Muscle of arm (tissue), 12 donors: ENCODE measurements around the gene EXOC4. TPM values are rescaled to one million over a fixed set of nuclear protein-coding genes. Genes with fewer than 3 reads are reported as not detected.

Experiments
- DNase-seq: peaks from one replicate; pipeline ENCODE4 v3.0.0-alpha.2; 2013
- polyA plus RNA-seq, 12 donors: library from polyadenylated mRNA; unstranded; fragments of 120-200 nt; gene quantifications; one replicate each; pipeline ENCODE4 v1.2.1, GENCODE V29; 2013; ENCODE audit not compliant: insufficient read length in 12 of 12

Gene EXOC4
- polyA plus RNA-seq, 12 donors = 25.2 to 79.1 (median 55.5) TPM; not detected in 1

DNA sequence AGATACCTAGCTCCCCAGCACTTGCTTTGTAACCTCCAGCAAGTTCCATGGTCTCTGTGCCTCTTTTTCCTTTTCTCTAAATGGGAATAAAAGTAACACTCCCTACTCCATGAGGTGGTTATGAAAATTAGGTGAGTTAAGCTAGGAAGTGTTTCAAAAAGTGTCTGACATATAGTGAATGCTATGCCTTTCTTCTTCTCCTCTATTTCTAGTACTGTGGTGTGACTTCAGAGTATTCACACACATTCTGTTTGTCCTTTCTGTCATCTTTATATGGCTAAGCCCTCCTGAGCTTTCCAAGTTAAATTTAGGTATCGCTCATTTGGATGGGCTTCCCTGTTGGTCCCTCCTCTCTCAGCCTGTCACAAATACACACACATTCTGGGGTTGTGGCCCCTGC is 229.7 kb downstream of the EXOC4 start:
- no peak for DNase-seq

DNA sequence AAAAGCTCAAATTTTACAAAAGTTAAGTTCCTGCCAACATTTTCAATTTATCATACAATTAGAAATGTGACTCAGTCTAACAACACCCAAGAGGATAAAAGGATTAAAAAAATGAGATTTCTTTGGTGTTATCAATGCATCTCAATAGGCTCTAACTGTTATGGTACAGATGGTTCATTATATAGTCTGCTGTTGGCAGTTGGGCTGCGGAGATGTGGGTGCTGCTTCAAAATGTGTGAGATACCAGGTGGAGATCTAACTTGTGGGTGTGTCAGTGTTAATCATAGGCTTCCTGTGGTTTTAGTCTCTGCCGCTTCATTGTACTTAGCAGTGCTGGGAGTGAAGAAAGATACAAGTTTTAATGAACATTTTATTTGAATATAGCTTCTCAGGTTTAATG is 231.2 kb downstream of the EXOC4 start:
- no peak for DNase-seq

DNA sequence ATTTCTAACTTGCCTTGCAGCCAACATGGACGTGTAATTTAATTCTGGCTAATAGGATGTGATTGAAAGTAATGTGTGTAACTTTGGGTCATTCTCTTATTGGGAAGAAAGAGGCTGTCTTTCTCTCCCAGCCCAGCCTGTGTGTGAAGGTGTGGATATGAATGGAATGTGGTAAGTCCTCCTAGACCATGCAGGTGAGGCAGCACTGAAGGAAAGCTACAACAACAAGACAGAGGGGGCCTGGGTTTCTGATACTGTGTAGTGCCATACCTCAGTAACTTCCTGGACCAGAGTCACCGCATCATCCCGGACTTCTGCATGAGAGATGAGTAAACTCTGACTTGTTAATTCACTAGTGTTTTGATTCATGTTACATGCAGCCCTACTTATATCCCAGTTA is 237.0 kb downstream of the EXOC4 start:
- no peak for DNase-seq

DNA sequence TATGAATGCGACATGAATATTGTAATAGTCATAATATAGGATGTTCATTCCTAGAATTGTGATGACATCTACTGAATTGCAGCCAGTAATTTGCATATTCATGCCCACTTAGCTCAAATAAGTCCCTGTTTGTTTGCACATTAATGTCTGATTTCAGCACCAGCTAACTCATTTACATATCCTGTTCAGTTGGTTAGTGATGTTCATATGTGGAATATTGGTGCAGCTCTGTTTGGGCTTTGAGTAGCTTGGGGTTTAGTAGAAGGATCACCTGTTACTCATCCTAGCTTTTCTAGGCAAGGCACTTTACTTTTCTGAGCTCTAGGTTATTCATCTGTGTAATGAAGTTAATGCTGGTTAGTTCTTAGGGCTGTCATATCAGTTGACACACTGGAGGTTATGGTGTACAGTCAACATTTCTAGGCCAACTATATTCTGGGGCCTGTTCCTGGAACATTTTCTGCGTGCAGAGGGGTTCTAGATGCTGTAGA is 238.4 kb downstream of the EXOC4 start:
- no peak for DNase-seq

DNA sequence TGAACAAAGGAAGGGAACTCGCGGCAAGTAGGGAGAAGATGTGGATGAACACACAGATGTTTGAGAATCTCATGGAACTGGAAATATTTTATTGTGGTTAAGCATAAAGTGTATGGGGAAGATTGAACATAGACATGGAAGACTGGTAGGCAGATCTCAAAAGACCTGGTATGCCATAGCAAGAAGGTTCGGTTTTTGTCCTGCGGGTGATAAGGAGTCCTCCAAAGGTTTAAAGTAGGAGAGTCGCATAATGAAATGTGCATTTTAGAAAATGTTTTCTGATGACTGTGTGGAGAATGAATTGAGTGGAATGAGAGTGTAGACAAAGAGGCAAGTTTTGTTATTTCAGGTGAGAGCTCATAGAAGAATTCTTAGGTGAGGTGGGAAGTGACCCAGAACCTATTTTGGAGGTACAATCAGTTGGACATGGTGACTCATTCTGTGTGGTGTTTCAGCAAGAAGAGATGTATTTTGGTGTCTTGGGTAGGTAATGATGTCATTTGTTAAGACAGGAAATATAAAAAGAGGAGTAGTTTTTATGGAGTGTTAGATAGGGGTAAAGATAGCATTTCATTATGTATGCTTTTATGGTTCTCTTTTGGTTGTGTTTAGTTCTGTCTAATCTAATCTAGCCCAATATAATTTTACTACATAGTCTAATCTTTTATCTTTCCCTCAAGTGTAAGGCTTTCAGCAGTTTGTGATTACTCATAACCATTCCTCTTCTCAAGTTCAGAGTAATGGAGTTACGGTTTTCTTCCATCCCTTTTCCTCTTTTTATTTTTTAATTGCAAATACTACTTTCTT is 239.2 kb downstream of the EXOC4 start:
- no peak for DNase-seq

DNA sequence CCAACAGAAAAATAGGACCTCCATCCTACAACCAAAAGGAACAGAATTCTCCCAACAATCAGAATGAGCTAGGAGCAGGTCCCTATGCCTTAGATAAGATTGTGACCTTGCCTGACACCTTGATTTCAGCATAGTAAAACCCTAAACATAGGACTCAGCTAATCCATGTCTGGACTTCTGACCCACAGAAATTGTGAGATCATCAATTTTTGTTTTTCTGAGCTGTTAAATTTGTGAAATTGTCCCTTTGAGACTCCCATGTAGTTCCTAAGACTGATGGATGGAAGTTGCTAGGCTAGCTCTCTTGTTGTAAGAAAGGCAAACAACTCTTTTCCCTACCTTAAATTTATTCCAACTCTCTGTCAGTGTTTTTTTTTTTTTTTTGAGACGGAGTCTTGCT is 244.2 kb downstream of the EXOC4 start:
- no peak for DNase-seq

DNA sequence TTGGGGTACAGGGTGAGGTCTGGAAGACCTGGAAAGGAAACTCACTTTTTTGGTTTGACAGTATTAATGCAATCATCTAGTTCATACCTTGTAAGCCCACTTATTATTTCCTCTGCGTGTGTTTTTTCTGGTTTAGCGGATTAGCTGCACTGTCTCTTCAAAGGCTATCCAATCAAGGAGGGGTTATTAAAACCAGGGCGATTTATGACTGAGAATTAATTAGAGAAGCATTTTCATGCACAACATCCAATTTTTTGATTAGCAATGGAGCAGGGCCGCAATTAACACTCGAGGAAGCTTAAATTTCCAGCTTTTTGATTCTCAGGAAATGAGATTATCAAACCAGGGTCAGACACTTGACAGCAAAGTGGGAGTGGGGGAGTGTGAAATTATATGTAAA is 248.9 kb downstream of the EXOC4 start:
- DNase-seq = no peak

DNA sequence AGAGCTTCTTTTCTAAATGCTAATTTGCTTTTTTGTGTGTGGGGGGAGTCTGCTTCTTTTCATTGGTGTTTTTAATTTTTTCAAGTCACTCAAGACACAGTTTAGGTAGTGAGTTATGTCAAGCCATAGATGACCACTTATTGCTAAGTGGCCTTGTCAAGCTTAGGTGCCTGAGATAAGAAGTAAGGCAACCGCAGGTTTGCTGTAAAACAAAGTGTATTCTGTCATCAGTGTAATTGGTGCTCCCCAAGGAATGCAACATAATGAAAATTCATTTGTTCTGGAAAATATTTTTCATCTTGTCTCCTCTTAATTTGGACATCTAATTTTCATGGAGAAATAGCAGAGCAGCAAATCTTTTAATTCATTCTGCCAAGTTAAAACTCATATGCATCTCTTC is 249.6 kb downstream of the EXOC4 start:
- no peak for DNase-seq

DNA sequence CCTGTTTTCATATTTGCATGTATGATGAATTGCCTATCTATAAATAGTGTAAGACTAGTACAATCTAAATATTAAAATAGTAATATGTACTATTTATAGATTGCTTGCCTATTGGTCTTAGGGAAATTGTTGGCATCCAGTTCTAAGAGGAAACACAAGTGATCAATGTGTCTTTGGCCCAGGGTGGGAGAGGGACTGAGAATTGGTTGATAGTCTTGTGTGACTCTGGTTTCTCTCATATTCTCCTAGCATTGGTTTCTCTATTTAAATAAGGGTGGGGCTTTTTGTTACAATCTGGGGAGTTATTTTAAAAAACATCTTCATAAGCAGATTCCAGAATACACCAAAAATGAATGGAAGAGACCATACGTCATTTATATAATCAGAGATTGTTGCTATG is 250.1 kb downstream of the EXOC4 start:
- no peak for DNase-seq

DNA sequence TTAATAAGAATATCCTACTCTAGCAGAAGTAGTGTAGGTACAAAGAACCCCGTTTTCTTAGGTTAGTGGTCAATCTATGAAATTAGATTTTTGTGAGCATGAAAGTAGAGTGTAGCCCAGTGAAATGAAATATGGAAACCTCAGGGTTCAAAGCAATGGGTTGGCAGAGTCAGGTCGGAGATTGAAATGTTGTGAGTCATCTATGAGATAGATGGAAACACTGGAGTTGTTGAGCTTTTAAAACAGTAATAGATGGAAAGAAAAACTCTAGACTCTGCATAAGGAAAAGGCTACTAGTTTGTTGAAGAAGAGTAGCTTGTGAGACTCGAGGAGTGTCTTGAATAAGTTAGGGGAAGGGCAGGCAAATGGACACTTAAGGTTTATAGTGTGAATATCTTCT is 251.9 kb downstream of the EXOC4 start:
- DNase-seq = no peak

DNA sequence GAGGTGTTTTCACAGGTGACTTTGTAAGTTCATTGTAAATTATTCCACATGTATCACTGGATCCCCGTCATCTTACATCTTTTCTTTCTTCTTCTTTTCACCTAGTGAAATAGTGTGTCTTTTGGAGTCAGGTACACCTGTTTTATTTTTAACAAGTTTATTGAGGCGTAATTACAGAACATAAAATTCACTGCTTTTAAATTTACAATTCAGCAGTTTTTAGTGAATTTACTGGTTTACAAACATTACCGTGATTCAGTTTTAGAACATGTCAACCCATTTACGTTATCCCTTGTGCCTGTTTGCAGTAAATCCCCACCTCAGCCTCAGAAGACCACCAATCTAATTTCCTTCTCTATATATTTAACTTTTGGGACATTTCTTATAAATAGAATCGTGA is 256.9 kb downstream of the EXOC4 start:
- no peak for DNase-seq

DNA sequence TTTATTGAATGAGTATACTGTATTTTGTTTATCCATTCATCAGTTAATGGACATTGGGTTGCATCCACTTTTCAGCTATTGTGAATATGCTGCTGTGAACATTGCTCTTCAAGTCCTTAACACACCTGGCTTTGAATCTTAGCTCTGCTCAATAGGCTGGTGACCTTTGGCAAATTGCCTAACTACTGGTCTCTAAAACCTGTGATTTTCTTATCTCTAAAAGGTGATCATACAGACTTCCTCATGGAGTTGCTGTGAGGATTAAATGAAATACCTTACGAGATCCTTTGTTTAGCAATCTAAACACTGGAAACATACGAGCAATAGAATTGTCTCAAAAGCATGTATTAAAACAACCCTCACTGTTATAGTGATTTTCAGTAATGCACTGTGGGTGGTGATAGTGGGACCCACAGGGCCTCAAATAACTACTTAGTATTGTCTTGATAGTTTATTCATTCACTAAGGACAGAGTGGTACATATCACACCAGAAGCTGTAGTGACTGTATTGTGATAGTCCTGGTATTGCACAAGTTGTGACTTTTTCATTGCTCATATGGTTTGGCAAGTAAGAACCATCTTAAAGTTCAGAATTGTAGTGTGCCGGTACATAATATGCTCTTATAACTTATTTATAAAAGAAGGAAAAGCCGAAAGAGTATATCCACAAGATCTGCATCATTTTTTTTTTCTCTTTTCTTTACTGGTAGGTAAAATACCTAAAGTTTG is 257.6 kb downstream of the EXOC4 start:
- DNase-seq = no peak

DNA sequence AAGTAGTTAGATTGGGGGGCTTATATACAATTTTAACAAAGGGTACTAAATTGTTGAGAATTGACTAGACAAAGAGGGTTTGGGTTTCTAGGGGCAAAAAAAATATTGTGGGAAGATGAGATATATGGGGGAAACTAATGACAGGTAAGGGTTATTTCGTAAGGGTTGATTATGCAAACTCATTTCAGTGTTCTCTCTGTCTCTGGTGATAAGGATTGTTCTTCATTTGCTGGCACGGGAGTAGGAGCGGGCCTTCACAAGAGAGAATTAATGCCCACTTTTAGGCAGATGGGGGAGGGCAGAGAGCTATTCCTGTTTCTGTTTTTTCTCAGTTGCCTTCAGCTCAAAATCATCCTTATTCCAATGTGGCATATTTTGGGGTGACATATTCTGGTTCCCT is 258.4 kb downstream of the EXOC4 start:
- DNase-seq = no peak

DNA sequence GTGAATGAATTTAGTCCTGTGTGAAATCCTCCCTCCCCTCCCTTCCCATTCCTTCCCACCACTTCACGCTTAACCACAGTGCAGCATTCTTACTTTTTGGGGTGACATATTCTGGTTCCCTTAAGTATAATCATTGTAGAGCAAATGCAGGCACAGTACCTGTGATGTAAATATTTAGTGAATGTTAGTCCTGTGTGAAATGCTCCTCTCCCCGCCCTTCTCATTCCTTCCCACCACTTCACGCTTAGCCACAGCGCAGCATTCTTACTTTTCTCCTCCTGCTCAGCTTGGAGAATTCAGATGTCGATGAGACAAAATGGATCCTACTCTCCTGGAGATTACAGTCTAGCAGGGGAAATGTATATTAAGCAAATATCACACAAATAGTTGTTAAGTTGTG is 258.8 kb downstream of the EXOC4 start:
- DNase-seq = no peak

DNA sequence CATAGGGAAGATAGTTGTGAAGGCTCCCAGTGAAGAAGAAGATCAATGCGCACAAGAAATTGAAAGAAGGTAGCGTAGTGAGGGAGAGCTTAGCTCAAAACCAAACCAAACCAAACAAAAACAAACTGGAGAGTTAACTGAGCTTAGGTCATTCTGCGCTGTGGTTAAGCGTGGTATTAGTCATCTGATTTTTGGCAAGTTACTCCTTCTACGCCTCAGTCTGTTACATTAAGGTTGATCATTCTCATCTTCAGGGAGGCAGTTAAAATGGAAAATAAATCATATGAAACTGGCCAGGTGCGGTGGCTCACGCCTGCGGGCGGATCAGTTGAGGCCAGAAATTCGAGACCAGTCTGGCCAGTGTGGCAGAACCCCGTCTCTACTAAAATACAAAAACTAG is 259.7 kb downstream of the EXOC4 start:
- no peak for DNase-seq

DNA sequence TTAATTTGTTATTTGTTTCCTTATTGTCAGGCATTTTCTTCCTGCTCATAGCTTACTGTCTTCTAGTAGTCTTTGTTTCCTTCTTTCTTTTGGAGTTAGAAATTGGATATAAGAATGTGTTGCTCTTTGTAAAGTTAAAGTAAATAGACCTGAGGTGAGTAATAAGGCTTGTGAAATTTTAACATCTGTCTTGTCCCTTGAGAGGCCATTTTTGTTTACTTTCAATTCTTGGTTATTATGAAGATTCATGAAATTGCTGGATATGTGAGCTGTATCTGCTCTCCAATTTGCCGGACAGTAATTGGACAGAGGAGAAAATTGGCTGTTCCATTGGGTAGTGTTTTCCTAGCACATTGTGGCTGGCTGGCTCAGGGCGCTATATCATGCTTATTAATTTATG is 260.7 kb downstream of the EXOC4 start:
- DNase-seq = no peak

DNA sequence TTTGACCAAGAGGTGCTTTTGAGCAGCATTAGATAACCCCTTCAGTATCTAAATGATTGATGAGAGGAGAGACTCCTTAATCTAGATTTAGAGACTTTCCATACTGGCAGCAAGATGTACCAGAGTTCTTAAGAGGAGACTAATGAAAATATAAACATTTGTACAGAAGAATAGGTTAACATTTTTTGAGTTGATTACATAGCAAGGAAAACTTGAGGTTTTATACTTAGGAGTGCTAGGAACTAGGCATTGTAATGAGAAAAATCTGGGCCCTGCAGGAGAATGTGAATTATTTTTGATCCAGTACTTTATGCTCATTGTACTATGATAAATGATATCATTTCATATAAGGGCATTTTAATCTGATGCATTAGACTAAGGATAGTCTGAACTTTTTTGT is 261.7 kb downstream of the EXOC4 start:
- DNase-seq = no peak

DNA sequence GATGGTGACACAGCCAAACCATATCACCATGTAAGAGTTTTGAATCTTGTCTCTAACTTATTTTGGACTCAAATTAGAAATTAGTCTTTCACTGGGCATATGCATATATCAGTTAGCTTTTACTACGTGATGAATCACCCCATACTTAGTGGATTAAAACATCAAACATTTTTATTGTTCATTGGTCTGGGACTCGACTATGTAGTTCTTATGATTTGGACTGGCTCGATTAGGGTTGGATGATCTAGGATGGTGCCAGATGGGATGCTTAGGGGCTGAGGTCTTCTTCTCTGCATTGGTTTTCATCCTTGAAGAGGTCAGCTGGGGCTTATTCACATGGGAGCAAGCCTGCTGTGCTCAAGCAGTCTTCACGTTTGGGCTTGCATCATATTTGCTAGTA is 264.9 kb downstream of the EXOC4 start:
- DNase-seq = no peak

DNA sequence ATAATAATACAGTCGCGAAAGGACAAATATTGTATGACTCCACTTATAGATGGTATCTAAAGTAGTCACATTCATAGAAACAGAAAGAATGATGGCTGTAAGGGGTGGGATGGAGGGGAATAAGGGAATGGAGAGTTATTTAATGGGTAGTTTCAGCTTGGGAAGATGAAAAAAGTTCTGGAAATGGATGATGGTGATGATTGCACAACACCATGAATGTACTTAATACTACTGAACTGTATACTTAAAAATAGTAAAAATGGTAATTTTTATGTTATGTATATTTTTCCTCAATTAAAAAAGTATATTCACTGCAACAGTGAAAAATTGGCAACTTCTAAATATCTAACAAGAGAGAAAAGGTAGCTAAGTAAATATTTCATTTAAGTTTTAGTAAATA is 265.8 kb downstream of the EXOC4 start:
- no peak for DNase-seq

DNA sequence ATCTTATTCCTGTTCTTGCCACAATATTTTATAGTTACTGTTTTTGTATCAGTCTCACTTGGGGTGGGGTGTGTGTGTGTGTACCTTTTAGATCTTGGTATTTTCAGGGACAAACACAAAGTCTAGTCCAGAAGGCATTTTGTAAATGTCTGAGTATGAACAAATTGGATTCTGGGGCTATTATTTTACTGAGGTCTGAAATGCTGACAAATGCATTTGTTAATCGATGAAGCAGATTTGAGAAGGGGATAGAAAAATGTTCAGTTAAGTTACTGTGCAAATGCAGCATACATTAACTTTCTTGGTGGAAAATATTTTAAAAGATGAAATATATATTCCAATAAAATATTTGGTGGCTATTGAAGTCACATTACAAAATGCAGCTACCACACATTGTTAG is 267.4 kb downstream of the EXOC4 start:
- no peak for DNase-seq

DNA sequence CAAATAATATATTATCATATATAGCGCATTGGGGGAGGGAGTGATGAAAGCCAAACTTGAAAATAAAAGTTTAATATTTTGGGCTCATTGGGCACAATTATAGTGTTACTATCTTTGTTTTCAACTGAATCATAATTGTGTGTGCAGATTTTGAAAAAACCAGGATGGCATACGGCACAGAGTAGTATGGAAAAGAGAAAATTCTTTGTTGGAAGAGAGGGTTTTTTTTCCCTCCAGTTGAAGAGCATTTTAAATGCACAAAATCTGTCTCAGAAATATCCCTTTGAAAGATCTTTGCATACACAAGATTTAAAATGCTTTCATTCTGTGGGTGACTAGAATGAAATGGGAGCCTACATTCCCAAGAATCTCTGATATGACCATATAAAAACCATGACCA is 269.6 kb downstream of the EXOC4 start:
- DNase-seq = no peak

DNA sequence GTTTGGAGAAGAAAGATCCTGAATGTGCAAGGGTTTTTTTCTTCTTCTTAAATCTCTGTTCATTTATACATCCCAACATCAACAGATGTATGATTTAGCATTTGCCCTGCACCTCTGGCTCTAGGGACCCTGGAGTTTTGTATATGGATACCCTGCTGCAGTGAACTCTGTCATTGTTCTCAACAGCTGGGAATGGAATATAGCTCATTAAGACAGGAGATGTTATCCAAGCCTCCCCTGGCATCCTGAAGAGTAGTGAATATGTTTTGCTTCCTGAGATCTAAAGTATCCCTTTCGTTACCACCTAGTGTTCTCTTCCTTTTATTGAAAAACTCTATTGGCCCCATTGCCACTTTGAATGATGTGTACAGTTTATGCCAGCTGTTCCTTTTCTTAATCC is 275.9 kb downstream of the EXOC4 start:
- no peak for DNase-seq

DNA sequence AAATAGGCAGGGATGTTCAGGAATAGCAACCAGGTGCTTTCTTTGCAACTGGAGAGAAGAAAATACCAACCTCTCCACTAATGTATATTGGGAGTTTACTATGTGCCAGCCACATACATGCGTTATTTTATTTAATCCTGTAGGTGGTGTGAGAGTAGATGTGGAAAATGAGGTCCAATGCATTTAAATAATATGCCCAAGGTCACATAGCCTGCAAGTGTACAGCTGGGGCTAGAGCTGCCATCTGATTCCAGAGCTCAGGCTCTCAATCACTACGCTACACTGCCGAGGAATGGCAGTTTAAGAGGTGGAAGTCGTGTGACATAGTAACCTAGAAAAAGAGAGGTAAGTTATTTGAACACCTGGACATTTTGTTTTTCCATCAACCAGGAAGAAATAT is 277.0 kb downstream of the EXOC4 start:
- DNase-seq = no peak

DNA sequence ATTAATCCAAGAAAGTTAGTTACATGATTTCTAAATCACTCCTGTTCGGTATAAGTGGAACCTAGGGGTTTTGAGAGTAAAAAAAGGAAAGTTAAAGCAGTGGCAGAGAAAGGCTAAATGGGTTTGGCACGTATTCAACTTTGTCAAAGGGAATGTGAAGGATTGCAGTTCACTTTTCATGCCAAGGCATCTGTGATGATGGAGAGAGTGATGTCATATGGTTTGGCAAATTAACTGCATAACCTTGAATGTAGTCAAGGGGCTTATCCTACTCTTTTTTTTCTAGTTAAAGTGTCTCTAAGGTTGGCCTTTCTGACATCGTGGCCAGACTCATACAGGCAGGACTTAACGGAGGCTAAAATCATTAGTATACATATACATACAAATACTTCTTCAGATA is 277.8 kb downstream of the EXOC4 start:
- peak; percentile 55 for DNase-seq
